Renal cortical epithelial cell (primary cell): Measurements from ENCODE around the gene TBCD. TPM values are rescaled to one million over a fixed set of nuclear protein-coding genes. Genes with fewer than 3 reads are reported as not detected.
A peak's percentile ranks its signal among the peaks of the same experiment; 100 is the strongest.
"Not testable (repeated sequence)": the region's sequence is repeated elsewhere in the genome, so short reads cannot be mapped to it uniquely, and the experiment has no call there.

Experiments
- DNase-seq: peaks from one replicate; pipeline ENCODE4 v3.0.0-alpha.2; 2011; ENCODE audit warnings: low read depth
- total RNA-seq: library from RNA; depleted of rRNA; stranded (reverse); fragments of >200 nt; gene quantifications from 2 replicates; pipeline ENCODE4 v1.2.3, GENCODE V29; 2014

The TBCD gene
- total RNA-seq, 1 donor from 2014 or later = 38.5 TPM

DNA sequence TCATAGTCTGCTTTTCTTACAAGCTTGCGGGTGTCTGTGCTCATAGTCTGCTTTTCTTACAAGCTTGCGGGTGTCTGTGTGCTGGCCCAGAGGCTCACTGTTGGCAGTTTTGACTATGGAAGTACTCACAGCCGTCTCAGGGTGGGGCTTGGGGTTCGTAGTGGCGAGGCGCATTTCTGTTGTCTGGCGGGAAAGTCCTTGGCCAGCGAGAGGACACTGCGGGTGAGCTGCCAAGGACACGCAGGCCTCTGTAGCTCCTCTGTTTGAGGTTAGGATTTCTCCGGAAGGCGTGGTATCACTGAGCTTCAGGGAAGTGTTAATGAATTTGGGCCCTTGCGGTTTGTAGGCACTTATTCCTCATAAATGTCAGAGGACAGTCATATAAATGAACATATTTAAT, 13.5 kb downstream of the TBCD start:
- no peak for DNase-seq

DNA sequence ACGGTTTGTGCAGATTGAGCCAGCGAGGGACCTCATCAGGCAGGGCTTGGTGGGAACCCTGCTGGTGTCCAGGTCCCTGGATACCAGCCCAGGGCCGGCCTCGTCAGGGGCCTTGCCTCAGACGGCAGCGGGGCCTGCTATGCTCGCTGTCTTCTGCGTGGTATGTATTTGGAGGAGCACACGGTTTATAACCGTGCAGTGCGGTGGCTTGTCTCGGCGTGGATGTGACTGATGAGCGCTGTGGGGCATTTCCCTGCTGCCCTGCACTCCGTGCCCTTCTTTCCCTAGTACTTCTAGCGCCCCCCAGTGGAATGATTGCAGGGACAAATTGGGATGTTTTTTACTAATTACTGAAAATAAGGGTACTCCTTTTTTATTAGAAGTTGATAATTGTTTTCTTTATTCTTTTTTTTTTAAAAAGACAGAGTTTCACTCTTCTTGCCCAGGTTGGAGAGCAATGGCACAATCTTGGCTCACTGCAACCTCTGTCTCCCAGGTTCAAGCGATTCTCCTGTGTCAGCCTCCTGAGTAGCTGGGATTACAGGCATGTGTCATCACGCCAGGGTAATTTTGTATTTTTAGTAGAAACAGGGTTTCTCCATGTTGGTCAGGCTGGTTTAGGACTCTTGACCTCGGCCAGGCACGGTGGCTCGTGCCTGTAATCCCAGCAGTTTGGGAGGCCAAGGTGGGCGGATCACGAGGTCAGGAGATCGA, 15.3 kb downstream of the TBCD start:
- peak; percentile 33 for DNase-seq

DNA sequence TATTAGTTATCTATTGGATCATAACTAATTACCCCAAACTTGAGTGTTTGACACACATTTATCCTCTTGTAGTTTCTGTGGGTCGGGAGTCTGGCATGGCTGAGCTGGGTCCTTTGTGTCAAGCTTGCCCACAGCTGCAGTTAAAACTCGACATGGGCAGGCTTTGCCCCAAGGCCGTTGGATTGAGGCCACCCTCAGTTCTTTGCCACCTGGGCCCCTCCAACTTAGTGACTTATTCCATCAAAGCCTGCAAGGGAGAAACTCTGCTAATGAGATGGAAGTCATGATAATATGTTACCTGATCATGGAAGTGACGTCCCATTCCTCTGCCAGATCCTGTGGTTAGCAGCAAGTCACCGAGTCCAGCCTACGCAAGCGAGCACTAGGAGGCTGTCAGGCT, 17.2 kb downstream of the TBCD start:
- no peak for DNase-seq

DNA sequence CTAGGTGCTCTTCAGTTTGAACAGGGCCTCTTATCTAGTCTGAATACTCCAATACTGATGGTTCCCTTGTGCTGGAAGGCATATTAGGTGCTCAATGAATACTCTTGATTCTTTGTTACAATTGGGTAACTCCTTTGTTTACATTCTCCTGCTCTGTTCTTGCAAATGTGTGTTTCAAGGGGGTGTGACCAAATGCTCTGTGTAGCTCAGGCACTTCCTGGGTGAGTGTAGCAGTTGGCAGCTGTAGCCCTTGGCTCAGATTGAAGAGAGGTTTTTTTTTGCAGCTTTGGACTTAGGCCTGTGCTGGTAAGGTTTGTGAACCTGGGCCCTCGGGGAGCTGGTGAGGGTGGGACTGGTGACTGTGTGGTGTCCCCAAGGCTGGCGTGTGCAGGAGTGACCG, 20.2 kb downstream of the TBCD start:
- DNase-seq = peak; percentile 75

DNA sequence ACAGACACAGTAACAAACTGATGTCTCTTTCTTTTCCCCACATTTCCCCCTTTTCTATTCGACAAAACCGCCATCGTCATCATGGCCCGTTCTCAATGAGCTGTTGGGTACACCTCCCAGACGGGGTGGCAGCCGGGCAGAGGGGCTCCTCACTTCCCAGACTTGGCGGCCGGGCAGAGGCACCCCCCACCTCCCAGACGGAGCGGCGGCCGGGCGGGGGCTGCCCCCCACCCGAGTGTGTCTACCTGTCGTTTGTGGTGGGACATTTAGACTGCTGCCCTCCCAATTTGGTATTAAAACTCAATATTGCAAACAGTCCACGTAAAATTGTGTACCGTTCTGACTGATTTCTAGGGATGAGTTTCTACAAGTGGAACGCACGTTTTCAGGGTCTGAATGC, 22.6 kb downstream of the TBCD start:
- DNase-seq = not testable (repeated sequence)

DNA sequence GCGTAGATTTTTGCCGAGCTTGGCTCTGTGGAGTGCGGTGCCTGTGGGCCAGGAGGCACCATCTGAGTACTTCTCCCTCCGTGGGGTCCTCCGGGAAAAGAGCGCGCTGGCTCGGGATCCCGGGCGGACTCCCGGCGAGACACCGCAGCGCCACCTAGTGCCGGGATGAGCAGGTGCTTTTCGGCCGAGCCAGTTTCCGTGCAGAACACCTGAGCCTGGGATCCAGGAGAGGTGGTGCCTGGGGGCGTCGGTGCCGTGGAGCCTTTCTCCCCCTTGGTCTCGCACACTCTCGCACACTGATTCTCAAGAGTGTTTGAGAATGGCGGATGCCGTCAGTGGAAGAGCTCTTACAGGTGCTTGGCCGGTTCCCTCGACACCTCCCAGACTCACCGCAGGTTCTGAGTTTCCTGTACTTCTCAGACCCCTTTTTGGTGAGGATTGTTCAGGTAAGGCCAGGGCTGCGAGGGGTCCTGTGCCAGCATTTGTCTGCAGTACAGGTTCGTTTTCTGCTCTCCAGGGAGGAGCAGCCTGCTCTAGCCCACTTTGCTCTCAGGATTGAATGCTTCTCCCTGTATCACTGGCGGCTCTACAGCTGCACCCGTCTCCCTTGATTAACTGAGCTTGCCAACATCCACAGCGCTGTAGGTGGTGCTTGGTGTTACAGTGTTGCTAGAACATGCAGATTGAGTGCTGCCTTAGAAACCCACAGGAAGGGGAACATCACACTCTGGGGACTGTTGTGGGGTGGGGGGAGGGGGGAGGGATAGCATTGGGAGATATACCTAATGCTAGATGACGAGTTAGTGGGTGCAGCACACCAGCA, 23.3 kb downstream of the TBCD start:
- DNase-seq = peak; percentile 21

DNA sequence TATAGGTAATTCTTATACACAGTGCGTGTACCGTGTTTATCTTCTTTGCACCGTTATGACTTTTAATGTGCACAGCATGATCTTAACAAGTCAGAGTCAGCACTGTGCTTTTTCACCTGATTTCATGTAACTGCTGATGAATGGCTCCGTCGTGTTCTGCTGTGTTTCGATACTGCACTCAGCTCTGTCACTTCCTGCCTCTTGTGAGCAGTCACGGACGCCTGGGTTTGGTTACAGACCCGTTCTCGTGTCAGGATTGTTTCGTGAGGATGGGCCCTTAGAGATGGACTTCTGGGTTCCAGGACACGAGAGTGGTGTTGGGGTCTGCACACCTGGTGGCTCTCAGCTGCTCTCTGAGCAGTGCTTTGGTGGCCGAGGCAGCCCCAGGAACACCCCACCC, 24.6 kb downstream of the TBCD start:
- no peak for DNase-seq

DNA sequence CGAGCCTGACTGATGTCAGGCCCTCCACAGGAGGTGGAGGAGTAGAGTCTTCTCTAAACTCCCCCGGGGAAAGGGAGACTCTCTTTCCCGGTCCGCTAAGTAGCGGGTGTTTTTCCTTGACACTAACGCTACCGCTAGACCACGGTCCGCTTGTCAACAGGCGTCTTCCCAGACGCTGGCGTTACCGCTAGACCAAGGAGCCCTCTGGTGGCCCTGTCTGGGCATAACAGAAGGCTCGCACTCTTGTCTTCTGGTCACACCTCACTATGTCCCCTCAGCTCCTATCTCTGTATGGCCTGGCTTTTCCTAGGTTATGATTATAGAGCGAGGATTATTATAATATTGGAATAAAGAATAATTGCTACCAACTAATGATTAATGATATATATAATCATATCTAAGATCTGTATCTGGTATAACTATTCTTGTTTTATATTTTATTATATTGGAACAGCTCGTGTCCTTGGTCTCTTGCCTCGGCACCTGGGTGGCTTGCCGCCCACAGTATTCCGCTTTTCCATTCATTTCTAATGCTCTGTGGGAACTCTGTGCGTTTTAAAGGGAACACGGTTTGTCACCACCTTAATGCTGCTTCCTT, 26.0 kb downstream of the TBCD start:
- not testable (repeated sequence) for DNase-seq

DNA sequence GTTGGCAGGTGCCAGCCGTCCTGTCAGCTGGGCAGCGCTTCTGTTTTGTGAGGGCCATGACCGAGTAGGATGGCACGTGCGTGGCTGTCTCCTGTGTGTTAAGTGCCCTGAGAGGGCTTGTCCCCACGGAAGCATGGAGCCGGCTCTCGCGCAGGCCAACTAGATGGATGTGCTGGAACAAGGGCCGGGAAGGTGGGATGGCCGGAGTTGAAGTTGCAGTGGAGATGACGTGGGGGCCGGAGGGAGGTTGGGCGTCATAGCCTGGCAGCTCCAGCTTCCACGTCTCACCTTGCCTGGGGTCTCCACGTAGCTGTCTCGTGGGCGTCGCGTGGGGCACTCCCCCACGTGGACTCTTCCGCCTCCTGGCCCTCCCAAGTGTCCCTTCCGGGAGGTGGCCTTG, 27.7 kb downstream of the TBCD start:
- no peak for DNase-seq

DNA sequence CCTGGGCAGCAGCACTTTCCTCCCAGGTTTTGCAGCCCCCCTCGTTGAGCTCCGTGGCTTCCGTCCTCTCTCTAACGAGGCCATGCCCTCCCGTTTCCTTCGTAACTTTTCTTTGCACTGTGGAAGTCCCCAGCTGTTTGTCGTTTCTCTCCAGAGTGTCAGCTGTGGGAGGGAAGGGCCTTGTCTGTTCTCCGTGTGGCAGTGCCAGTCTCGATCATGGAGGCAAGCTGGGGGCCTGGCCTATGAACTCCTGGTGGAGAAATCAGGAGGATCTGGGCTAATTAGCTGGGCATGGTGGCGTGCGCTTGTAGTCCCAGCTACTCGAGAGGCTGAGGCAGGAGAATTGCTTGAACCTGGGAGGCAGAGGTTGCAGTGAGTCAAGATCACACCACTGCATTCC, 28.3 kb downstream of the TBCD start:
- DNase-seq = no peak

DNA sequence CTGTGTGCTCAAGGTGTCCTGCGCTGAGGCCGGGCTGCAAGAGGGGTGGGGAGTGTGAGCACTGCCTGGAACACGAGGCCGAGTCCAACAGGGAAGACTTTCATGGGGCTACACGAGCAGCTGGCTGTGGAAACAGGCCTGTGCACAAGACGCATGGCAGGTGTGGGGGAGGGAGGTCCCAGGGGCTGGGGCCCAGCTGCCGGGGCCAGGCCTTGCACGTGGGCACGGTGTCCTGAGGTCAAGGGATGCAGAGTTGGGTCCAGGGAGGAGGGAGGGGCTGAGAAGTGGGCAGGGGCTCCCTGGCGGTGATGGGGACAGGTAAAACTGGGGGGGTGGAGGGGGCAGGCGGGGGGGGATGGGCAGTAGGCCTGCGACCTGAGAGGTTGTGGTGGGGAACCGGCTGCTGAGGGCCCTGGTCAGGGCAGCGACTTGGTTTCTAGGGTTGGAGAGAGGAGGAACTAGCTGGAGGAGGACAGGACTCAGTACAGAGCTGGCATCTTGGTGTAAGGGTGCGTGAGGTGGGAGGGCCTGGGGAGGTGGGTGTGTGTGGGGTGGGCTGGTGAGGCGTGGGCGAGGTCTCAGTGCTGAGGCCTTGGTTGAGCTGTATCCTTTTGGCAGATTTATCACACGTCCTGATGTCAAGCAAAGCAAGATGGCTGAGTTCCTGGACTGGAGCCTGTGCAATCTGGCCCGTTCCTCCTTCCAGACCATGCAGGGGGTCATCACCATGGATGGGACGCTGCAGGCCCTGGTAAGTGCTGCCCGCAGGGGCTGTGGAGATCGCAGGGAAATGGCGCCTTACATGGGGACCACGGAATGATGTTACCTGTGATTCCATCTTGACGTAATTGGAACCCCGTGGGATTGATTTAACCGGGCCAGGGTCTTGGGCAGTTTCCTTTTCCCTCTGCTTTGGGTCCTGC, 29.4 kb downstream of the TBCD start:
- DNase-seq = no peak

DNA sequence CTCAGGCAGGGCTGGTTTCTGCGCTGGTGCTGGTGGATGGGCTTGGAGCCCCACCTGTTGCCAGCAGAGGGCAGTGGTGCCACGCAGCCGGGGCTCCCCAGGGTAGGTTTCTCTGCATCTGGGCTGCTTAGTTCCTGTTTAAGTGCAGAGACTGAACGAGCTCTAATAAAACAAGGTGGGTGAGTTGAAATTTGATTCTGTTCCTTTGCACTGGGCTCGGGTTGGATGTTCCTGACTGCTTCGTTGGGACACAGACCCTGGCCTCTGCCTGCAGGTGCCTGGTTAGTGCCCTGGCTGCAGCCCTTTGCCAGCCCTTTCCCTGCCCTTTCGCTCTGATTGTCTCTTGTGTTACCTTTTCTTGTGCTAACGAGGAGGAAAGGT, 30.0 kb downstream of the TBCD start:
- DNase-seq = peak; percentile 42

DNA sequence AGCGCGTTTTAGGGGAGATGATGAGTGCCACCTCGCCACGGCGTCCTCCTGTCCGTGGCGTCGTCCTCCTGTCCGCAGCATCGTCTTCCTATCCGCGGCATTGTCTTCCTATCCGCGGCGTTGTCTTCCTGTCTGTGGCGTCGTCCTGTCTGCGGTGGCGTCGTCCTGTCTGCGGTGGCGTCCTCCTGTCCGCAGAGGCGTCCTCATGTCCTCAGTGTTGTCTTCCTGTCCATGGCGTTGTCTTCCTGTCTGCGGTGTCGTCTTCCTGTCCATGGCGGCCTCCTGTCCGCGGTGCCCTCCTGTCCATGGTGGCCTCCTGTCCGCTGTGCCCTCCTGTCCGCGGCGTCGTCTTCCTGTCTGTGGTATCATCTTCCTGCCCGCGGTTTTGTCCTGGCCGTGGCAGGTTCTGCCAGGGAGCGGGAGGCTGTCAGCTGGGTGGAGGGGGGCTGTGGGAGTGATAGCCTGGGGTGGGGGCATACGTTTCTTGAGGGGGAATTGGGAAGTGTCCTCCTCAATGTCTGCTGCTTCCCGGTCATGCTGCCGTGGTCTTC, 30.9 kb downstream of the TBCD start:
- DNase-seq = no peak

DNA sequence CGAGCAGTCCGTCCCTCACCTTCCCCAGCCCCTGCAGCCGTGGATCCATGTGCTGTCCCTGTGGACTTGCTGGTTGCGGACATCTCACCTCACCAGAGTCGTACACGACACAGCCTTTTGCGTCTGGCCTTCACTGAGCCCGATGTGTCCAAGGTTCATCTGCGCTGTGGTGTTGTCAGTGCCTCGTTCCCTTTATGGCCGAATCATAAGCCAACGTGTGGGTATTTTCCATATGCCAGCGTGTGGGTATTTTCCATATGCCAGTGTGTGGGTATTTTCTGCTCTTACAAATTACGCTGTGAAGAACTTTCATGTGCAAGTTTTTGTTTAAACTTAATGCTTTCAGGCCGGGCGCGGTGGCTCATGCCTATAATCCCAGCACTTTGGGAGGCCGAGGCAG, 31.6 kb downstream of the TBCD start:
- DNase-seq = no peak

DNA sequence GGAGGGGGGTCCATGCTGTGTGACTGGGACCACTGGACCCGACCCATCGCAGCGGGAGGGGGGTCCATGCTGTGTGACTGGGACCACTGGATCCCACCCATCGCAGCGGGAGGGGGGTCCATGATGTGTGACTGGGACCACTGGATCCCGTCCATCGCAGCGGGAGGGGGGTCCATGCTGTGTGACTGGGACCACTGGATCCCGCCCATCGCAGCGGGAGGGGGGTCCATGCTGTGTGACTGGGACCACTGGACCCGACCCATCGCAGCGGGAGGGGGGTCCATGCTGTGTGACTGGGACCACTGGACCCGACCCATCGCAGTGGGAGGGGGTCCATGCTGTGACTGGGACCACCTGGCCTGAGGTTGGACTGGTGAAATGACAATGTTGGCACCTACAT, 33.7 kb downstream of the TBCD start:
- DNase-seq = not testable (repeated sequence)

DNA sequence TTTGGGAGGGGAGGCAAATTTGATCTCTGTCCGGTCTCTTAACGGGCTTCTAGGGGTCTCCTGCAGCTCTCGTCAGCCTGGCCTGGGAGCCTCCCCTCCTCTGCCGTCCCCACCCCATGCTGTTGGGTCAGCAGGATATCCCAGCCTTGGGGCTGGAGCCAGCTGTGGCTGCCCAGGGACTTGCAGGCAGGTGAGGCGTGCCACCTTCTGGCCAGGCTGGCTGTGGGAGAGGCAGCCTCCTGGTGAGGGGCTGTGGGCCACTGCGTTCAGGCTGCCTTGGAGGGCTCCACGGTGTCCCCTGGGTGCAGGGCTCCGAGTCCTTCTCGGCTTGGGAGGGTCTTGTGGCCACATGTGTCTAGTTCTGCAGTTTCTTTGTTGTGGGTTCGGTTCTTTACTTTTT, 34.6 kb downstream of the TBCD start:
- DNase-seq = no peak

DNA sequence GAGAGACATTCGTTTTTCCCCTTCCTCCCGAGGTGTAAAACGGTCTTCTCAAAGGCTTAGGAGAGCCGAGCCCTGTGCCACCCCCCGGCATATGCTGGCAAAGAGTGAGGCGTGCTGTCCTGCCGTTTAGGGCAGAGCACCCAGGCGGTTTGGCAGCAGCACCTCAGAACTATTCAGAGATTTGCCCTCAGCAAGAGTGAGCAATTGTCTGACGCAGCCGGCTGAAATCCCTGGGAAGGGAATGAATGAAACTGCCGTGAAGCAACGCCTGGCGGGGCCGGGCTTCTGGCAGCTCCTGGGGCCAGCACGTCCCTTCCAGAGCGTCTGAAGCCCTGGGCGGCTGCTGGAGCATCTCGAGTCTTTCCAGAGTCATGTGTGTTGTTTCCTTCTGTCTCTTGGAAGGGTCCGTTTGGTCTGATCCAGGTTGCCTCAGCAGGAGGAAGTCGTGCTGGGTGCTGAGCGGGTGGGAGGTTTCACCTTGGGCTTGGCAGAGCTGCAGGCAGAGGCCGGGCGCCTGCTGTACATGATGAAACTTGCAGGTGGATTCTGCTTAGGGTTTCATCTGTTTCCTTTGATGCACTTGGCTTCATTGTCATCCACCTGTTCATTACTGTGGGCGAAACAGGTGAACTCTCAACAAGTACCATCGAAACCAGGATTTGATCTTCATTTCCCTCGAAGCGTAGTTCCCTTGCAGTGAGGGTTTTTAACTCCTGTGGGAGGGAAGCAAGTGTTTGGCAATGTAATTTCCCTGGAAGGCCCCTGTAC, 35.4 kb downstream of the TBCD start:
- no peak for DNase-seq

DNA sequence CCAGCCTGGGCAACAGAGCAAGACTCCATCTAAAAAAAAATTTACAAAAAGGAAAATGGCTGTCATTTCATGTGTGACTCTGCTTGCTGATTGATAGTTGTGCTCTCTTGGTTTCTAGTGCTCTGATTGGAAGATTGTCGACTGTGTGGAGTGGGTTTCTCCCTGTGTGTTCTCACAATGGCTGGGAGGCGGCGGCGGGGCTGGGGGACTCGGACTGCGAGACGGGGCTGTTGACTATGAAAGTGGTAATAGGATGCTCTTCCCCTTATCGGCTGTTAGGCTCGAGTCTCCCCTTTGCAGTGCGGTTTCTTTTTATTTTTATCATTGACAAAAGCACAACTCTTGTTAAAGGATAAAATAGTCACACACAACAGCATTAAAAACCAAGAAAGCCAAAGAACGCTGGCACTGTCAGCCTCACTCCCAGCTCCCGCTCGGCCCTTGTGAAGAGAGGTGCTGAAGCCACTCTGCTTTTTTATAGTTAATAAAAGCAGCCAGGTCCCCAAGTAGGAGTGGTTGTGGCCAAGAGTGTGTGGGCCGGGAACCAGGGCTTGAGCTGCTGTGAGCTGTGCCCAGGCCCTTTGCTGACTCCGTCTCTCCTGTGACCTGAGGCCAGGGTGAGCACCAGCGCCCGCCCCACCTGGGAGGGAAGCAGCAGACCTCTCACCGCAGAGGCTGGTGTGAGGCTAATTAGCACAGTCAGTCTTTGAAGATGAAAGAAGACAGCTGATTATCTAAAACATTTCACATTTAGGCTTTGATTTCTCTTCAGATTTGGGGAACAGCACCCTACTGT, 36.5 kb downstream of the TBCD start:
- no peak for DNase-seq

DNA sequence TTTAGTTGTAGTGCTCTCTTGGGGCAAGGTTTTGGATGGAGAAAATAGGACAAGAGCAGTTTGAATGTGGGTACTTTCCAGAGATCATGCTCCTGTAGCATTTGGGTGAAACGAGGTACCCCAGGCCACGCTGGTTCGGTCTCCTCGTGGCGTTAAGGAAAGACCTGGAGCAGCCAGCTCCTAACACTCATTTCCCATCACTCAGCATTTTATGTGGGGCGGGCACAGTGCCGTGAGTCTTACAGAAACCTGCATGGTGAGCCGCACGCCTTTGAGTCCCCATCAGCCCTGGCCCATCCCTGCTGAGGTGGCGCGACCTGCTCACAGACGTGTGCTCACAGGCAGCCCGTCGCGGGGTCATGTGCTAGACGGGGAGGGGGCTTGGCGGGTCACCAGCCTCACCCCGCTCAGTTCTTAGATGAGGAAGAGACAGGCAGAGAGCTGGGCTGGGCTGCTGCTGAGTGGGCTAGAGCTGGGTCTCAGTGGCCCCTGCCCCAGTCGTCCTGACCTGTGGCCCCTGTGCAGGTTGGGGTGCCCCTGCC, 37.3 kb downstream of the TBCD start:
- no peak for DNase-seq

DNA sequence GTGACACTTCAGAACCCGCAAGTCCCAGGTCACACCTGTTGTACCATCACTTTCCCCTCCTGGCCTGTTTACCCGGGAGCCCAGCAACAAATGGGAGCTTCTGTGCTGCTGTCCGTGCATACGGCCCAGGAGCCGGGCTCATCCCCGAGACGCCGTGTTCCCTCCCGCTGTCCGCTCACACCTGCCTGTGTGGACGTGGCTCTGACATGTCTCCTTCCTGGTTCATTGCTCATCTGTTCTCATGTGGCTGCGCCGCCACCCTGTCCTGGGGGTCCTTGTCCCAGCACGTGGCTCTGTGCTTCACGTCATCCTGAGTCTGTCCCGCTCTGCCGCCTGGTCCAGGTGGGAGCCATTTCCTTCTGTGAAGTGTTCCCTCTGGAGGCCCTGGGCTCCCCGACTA, 37.9 kb downstream of the TBCD start:
- DNase-seq = no peak
